ENCODE measurements around the gene RADIL. TPM values are rescaled to one million over a fixed set of nuclear protein-coding genes. Genes with fewer than 3 reads are reported as not detected.
A peak's percentile ranks its signal among the peaks of the same experiment; 100 is the strongest.

Gene RADIL, protein sequence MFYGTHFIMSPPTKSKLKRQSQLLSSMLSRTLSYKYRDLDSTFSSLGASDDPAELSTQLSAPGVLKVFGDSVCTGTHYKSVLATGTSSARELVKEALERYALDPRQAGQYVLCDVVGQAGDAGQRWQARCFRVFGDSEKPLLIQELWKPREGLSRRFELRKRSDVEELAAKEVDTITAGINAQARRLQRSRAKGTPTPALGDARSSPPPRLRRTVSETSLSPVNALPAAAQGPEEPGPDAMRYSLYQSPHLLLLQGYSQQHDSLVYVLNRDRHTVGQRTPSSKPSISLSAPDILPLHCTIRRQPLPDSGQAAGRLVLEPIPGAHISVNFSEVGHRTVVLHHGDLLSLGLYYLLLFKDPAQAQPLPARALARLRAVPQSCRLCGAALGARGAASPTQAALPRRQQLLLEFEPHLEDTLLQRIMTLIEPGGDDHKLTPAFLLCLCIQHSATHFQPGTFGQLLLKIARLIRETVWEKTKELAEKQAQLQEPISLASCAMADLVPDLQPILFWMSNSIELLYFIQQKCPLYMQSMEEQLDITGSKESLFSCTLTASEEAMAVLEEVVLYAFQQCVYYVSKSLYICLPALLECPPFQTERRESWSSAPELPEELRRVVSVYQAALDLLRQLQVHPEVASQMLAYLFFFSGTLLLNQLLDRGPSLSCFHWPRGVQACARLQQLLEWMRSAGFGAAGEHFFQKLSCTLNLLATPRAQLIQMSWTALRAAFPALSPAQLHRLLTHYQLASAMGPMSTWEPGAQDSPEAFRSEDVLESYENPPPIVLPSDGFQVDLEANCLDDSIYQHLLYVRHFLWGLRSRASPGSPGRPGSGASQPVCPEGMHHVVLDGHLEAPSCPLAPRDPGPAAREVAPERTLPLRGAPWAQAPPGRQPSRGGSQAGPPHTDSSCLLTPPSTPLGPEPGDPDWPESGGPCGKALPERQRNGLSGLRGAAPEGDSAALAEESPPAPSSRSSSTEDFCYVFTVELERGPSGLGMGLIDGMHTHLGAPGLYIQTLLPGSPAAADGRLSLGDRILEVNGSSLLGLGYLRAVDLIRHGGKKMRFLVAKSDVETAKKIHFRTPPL
- 2.1 and 3.4 TPM in 2 replicates for total RNA-seq
- long read RNA-seq: 0 reads

DNA sequence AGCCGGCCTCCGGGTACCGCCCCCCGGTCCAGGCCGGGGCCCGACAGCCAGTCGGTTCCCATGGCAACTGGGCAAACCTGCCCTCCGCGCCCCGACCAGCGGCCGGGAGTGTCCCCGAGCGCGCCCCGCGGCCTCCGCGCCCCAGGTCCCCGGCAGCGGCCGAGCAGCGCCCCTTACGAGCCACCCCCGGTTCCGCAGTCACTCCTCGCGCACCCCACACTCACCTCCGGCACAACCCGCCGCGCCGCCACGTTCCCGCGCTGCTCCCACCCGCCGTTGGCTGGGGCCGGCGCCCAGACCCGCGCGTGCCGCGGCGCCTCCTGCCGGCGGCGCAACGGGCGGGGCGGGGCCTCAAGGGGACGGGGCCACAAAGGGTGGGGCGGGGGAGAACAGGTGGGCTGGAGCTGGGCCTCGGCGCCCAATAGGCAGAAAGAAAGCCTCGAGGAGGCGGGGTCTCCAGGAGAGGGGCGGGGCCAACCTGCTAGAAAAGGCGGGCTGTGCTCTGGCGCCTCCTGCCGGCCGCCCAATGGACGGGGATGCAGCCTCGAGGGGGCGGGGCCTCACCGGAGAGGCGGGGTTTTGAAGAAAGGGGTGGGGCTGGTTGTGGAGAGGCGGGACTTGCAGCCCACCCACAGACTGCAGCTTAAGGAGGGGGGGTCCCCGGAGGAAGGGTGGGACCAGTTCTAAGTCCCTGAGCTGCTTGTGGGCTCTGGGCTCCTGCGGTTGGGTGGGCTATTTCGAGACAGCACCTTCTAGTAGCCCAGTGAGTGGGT, at the start of gene RADIL:
Gene RADIL, minus strand, starts transcription at position 345 of the 773 bp plus-strand sequence. CDS start 5,577 bp downstream, outside the sequence.
- H3K9me3 Mint-ChIP-seq (ENCODE audit: unreplicated experiment): no peaks in the 10 kb centered on the region
- peak; percentile 97 for DNase-seq (ENCODE audit: extremely low spot score, unreplicated experiment)
- TF ChIP-seq, protein P1, sequence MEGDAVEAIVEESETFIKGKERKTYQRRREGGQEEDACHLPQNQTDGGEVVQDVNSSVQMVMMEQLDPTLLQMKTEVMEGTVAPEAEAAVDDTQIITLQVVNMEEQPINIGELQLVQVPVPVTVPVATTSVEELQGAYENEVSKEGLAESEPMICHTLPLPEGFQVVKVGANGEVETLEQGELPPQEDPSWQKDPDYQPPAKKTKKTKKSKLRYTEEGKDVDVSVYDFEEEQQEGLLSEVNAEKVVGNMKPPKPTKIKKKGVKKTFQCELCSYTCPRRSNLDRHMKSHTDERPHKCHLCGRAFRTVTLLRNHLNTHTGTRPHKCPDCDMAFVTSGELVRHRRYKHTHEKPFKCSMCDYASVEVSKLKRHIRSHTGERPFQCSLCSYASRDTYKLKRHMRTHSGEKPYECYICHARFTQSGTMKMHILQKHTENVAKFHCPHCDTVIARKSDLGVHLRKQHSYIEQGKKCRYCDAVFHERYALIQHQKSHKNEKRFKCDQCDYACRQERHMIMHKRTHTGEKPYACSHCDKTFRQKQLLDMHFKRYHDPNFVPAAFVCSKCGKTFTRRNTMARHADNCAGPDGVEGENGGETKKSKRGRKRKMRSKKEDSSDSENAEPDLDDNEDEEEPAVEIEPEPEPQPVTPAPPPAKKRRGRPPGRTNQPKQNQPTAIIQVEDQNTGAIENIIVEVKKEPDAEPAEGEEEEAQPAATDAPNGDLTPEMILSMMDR (IDR thresholded peaks at IDR 0.05): peak; percentile 94
- H3K4me1 Mint-ChIP-seq (ENCODE audit: unreplicated experiment): peaks cover 17% of the 10 kb centered on the region
- peaks cover 5% of the 10 kb centered on the region for H3K27me3 Mint-ChIP-seq (ENCODE audit: unreplicated experiment)
- H3K36me3 Mint-ChIP-seq (ENCODE audit: unreplicated experiment): no peaks in the 10 kb centered on the region
- peak within 1 kb of the TSS; percentile 79 for H3K4me3 Mint-ChIP-seq (ENCODE audit: unreplicated experiment)
- H3K27ac Mint-ChIP-seq (ENCODE audit: unreplicated experiment): peak within 1 kb of the TSS; percentile 96

DNA sequence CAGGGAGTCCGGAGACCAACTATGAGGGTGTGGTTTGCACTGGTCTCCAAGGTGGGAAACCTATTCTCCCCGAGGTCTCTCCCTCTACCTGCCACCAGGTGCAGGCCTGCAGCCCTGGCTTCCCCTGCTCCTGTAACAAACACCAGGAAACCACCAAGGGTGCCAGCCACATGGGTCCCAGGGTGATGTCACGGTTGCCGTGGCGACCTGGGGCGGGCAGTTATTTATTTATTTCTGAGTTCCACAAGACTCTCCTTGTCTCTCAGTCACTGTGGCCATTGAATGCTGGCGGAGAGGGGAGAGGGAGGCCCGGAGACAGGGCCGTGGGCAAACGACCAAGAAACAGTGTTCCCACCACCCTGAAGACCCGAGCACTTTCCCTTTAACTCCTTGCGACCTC, 48.4 kb upstream of the RADIL start:
- no peaks in the 10 kb centered on the region for H3K4me1 Mint-ChIP-seq (ENCODE audit: unreplicated experiment)
- no peak overlapping the region for H3K27ac Mint-ChIP-seq (ENCODE audit: unreplicated experiment)
- H3K36me3 Mint-ChIP-seq (ENCODE audit: unreplicated experiment): no peaks in the 10 kb centered on the region
- no peak overlapping the region for H3K4me3 Mint-ChIP-seq (ENCODE audit: unreplicated experiment)
- DNase-seq (ENCODE audit: extremely low spot score, unreplicated experiment): no peak
- TF ChIP-seq, protein P1 (IDR thresholded peaks at IDR 0.05): no peak
- no peaks in the 10 kb centered on the region for H3K9me3 Mint-ChIP-seq (ENCODE audit: unreplicated experiment)
- H3K27me3 Mint-ChIP-seq (ENCODE audit: unreplicated experiment): peaks cover 3% of the 10 kb centered on the region

DNA sequence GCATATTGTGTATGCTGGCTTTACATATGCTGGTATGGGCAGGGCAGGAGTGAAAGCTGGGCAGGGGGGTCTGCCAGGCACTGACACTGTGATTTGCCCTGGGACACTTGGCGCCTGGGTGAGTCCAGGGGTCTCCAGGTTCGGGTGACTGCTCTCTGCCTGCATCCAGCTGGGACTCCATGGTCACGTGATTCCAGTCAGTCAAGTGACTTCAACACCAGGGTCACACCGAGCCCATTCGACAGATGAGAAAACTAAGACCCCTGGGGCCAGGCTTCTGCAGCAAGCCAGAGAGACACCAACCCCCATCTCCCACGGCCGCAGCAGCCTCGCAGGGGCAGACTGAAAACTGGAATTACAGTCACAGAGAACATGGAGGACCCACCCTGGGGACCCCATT, 45.5 kb upstream of the RADIL start:
- Mint-ChIP-seq H3K27me3 (ENCODE audit: unreplicated experiment) (peaks cover 3% of the 10 kb centered on the region), H3K36me3 (ENCODE audit: unreplicated experiment) (no peaks in the 10 kb centered on the region)

DNA sequence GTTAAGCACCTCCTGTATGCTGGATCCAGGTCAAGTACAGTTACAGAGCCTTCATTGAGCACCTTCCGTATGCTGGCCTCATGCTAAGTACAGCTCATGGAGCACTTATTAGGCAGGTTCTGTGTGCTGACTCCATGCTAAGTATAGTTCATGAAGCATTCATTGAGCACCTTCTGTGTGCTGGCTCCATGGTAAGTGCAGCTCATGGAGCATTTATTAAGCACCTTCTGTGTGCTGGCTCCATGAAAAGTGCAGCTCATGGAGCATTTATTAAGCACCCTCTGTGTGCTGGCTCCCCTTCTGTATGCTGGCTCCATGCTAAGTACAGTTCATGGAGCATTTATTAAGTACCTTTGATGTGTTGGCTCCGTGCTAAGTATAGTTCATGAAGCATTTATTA, 44.9 kb upstream of the RADIL start:
- Mint-ChIP-seq H3K27me3 (ENCODE audit: unreplicated experiment) (peaks cover 2% of the 10 kb centered on the region), H3K4me1 (ENCODE audit: unreplicated experiment) (no peaks in the 10 kb centered on the region), H3K36me3 (ENCODE audit: unreplicated experiment) (no peaks in the 10 kb centered on the region), H3K9me3 (ENCODE audit: unreplicated experiment) (no peaks in the 10 kb centered on the region), H3K4me3 (ENCODE audit: unreplicated experiment) (no peak overlapping the region), H3K27ac (ENCODE audit: unreplicated experiment) (no peak overlapping the region)
- TF ChIP-seq, protein P1 (IDR thresholded peaks at IDR 0.05): no peak
- no peak for DNase-seq (ENCODE audit: extremely low spot score, unreplicated experiment)

More for the DNA sequence above, 45.5 kb upstream of the RADIL start:
- Mint-ChIP-seq H3K4me3 (ENCODE audit: unreplicated experiment) (no peak overlapping the region), H3K4me1 (ENCODE audit: unreplicated experiment) (no peaks in the 10 kb centered on the region), H3K9me3 (ENCODE audit: unreplicated experiment) (no peaks in the 10 kb centered on the region), H3K27ac (ENCODE audit: unreplicated experiment) (no peak overlapping the region)
- TF ChIP-seq, protein P1 (IDR thresholded peaks at IDR 0.05): no peak
- no peak for DNase-seq (ENCODE audit: extremely low spot score, unreplicated experiment)

Data from osteocyte (in vitro differentiated cells).